HG03045 (cell line): ENCODE measurements around the gene MYT1.

Experiments used
- ATAC-seq: cut with Tn5 transposase; IDR thresholded peaks from one replicate; pipeline ENCODE4 v1.9.1; 2021; ENCODE audit warnings: mild to moderate bottlenecking, moderate library complexity; ENCODE audit not compliant: unreplicated experiment

The MYT1 gene

DNA sequence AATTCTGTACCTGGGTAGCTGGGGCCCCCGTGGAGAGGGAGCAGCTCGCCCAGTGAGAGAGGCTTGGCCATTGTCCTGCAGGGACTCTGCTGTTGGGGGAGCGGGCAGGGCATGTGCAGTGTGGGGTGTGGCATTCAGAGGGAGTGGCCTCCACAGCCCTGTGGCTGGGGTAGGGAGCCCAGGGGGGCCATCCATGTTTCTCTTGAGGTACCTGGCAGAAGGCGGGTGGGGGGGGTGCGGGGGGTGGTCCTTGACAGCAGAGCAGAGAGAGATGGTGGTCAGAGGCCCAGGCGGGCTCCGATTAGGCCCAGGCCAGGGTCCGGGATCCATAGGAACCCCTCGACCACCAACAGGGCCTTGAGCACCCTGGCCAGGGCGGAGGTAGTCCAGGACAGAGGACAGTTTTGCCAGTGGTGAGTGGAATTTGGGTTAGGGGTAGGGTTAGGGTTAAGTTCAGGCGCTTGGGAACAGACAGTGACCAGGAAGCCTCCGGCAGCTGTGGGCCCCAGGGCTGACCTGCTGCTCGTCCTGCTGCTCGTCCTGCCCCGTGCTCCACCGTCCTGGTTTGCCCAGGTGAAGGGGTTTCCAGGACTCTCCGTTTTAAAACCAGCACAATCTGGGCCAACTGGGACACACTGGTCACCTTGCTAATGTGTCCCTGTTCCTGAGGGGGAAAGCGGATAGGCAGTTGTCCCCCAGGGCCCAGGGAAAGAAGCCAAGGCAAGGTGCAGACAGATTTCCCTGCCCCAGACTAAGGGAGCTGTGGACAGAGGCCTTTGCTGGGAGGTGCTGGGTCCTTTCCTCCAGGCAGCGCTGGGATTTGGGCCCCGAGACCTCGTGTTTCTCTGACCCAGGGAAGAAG lies 24.8 kb upstream of the MYT1 start:
- no peak for ATAC-seq

DNA sequence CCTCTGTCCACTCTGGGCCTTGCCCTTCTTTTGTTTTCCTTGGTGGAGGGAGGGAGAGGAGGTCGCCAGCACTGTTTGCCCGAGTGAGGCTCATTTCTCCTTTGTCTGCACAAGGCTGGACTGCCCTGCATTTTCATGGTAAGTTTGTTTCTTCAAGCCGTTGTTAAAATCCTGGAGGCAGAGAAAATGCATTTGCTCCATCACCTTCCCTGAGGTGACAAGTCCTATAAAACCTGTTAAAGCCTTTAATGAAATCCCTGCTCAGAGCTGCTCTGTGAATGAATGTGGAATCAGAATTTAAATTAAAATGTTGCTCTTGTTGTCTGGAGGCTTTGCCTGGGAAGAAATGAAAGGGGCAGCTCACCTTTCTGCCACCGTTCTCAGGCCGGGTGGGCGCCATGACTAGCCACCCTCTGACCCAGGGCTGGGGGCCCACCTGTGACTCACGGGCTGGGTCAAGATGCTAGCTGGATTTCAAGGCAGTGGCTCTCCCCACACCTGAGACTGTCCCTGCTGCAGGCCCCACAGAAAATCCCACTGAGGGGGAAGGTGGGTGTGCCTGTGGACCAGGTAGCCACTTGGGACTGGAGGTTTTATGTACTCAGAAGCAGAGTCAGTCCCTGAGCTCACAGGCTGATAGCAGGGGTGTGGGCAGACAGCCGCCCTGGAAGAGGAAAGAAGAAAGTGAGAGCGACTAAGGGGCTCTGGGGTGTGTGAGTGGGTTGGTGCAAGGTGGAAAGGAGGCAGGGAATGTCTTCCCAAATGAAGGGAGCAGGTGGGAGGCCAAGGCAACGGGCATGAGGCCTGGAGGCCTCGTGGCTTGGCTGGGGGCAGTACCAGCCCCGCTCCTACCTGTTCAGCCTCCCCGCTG lies 24.0 kb upstream of the MYT1 start:
- ATAC-seq, result no peak

DNA sequence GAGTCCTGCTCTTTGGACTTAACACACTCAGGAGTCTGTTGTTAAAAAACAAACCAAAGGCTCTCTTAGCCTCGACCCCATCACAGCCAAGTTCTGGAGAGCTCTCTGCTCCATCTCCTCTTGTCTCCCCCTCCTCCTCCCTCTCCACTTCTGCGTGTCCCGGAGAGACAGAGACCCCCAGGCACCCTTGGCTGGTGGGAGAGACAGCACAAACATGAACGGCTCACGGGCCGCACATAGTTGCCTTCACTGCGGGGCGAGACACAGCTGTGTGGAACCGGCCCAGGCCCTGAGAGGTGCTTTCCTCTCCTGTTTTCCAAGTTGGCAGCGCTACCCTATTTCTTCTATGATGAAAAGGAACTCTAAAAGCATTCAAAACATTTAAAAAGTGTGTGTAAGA lies 23.3 kb upstream of the MYT1 start:
- no peak for ATAC-seq

DNA sequence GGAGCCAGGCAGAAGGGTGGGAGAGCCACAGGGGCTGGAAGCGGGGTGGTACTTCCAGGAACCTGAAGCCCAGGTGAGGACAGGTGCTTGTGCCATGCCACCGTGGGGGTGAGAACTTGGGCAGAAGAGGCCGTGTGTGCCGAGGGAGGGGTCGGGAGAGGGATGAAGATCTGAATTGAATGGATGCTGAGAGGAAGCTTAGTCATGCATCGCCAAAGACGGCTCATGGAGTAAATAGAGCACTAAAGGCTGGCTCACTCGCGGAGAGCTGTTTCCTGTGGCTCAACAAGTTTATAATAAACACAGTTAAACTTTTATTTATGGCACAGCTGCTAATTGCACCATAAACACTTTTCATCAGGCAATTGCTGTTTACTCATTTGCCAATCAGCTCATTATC lies 21.7 kb upstream of the MYT1 start:
- no peak for ATAC-seq

DNA sequence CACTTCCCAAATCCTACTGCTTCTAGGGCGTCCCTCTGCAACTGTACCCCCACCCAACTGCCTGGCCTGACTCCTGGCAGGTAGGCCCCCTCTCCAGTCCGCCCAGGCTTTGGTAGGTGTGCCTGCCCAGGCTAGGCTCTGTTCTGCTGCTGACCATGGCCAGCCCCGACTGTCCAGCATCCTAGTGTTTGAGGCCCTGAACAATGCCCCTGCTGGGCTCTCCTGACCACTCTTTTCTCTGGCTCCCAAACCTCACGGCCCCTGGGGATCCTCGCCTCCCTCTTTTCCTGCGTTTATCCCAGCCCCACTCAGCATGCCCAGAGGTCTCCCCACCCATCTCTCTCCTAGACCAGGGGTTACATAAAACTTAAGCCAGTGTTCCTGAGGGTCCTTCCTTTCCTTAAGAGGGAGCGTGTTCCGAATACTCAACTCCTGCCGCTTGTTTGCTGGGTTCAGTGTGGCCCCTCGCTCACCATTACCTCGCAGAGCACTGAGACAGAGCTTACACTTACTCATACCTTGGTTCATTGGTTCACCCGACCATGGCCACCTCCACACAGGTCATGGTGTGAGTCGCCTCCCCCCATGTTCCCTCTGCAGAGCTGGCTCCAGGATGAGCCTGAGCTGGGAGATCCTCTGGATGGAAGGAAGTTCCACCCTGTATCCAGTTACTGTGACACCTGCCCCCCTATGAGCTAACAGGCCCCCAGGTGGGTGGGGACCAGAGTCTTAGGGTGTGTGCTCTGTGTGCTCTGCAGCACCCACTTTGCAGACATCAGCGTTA lies 21.0 kb upstream of the MYT1 start:
- no peak for ATAC-seq

DNA sequence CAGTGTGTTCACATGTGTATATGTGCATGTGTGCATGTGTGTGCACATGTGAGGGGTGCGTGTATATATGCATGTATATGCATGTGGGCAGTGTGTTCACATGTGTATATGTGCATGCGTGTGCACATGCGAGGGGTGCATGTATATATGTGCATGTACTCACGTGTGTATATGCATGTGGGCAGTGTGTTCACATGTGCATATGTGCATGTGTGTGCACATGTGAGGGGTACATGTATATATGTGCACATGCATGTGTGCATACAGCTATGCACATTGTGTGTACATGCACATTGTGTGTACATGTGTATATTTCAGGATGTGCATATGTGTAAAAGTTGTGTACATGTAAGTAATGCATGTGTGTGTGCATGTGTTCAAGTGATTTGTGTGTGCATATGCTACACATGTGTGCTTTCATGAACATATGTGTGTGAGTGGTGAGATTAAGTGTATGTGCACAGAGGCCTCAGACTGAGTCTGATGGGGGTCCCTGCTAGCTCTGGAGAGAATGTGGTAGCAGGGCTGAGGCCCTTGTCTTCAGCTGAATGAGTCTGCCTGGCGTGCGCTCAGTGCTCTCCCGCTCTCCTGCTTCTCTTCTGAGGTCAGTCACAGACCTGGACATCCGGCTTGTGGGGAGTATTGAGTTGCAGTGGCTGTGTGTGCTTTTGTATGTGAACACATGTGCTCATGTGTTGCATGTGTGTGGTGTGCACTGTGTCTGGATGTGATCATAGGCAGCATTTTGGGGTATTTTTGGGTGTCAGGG lies 19.9 kb upstream of the MYT1 start:
- ATAC-seq, result no peak

DNA sequence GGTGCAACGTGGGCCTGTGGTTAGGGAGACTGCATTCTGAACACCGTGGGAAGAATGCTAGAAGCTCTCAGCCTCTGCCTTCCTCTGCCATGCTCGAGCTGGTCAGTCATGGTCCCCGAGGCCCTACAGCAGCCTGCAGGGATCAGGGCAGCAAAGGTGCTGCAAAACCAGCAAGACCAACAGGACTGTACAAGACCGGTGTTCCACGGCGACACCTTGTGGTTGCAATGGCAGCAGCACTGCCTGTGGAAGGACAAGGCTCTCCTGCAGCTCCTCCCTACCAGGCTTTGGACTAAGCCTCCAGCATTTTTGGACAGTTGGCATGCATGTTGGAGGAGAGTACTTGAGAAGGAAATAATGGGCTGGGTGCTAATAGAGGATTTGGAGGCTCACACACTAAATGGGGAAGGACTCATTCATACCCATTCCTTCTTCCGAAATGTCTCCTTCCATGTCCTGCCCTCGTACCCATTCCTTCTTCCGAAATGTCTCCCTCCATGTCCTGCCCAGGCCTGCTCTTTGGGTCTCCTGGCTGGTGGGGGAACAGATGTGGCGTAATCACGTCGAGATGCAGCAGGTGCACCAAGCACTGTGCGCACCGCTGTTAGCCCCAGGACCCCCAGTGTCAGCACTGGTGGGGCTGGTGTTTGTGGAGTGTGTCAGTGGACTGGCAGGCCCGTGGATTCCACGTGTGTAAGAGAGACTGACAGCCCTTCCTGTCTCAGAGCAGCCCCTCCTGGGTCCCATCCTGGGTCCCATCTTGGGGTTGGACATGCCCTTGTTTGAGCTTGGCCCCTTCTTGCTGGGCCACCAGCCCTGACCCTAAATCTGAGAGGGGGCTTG lies 18.6 kb upstream of the MYT1 start:
- ATAC-seq, result no peak

DNA sequence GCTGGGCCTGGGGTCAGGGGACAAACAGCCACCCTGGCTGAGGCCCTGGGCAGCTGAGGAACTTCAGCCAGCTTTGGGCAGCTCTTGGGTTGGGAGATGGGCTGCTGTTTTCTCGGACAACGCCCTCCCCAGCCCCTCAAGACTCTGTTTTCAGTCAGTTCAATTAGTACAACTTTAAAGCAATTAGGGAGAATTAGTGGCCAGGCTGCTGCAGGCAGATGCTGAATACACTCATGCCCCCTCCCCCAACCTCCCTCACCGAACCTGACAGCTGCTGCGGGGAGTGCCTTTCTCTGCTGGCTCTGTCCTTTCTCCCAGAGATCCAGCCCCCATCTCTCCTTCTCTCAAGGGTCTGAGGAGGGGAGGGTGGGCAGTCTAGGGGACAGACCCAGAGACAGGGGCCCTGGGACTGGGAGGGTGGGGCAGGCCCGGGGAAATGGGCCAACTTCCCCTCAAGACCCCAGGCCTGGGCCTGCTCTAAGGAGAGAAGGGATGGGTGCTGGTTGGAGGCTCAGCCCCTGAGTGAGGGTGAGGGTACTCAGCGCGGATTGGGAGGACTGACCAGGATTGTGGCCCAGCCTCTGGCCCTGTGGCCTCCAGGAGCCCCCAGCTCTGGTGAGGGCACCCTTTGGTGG lies 17.8 kb upstream of the MYT1 start:
- no peak for ATAC-seq

DNA sequence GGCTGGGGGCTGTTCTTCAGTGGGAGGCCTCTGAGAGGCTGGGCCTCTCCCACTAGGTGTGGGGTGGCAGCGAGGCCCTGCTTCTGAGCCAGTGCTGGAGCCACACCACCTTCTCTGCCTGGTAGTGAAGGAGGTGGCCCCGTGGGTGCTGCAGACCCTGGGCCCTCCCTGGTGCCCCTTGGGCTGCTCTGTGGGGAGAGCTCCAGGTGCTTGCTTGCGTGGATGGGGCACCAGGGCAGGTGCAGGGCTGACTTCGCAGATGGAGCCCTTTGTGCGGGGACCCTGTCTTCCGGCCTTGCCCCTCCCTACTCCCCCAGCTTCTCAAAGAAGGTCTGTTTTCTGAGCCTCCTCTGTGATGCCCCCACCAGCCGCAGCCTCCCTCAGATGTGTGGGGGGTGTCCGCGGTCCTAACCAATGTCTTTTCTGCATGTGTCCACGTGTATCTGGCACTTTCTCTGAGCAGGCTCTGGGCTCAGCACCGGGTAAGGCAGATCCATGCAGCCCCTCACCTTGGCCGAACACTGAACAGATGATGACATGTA lies 17.2 kb upstream of the MYT1 start:
- ATAC-seq, result no peak

DNA sequence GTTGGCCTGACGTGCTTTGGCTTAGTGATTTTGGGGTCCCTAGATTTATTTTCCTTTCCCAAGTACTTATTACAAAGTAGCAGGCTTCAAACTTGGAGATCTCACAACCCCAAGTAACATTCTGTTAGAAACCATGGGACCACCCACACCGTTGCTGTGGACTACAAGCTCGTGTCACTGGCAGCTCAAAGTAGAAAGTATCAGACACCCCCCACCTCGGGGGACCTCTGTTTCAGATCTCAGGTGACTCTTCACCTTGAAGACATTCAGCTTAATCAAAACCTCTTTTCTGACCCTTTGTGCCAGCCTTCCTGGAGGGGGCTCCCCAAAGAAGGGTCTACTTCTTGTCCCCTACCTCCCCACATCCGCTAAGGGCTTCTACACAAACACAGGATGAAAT lies 15.7 kb upstream of the MYT1 start:
- no peak for ATAC-seq

DNA sequence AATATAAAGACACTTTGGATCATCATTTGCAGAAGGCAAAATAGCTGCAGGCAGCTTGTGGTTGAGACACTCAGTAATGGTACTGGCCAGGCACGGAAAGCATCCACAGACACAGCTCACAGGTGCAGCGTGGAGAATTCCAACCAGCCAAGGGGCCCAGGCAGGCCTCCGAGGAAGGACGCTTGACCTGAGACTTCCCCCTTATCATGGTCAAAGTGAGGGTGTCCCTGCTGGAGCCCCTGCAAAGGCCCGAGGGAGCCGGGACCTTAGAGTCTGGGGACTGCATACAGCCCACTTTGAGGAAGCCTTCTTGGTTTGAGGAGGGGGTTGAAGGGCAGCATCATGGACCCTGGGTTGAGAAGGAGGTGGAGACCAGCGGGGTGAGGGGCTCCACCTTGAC lies 15.1 kb upstream of the MYT1 start:
- ATAC-seq, result no peak

DNA sequence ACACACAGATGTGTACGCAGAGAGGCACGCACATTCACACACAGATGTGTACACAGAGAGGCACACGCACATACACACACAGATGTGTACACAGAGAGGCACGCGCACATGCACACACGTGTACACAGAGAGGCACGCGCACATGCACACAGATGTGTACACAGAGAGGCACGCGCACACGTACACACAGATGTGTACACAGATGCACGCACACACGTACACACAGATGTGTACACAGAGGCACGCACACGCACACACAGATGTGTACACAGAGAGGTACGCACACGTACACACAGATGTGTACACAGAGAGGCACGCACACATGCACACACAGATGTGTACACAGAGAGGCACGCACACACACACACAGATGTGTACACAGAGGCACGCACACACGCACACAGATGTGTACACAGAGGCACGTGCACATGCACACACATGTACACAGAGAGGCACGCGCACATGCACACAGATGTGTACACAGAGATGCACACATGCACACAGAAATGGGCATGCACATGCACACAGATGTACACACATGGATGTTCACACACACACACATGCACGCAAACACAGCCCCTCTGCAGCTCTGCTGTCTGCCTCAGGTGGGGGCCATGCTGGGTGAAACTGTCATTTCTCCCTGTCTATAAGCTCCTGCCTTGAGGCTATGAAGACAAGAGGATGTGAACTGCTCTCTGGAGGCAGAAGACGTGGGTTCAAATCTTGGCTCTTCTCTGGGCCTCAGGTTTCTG lies 14.3 kb upstream of the MYT1 start:
- no peak for ATAC-seq

DNA sequence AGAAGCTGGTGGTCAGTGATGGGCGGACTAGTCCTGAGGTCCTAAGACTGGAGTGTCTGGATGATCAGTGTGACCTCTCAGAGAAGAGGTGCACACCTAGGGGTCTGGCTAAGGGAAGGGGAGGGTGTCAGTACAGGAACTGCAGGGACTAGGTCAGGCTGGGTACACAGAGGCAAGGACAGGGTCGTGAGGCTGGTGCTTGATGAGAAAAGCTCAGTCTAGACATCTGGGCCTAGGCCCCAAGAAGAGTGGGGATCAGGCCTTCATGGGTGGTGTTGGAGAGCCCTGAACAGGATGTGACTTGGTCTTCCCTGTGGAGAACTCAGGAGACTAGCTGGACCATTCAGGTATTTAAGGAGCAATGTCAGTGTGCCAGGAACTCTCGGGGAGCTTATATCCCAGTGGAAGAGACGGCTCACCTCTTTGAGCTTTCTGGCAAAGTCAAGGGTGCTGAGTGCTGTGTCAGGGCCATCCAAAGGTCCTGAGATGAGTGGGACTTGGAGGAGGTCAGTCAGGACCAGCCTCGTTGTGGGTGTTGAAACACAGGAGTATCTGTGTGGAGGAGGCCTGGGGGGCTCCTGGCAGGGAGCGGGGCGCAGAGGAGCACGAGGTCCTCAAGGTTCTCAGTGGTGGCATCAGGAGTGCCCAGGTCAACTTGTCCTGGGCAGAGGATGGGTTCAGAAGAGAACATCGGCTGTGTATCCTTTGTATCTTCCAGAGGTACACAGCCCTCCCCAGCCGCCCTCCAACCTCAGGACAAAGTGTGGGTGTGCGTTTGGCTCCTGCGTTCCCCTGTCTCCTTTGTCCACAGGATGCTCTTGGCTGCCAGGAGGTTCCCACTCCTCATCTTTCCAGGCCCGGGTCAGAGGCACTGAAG lies 13.3 kb upstream of the MYT1 start:
- ATAC-seq, result no peak

DNA sequence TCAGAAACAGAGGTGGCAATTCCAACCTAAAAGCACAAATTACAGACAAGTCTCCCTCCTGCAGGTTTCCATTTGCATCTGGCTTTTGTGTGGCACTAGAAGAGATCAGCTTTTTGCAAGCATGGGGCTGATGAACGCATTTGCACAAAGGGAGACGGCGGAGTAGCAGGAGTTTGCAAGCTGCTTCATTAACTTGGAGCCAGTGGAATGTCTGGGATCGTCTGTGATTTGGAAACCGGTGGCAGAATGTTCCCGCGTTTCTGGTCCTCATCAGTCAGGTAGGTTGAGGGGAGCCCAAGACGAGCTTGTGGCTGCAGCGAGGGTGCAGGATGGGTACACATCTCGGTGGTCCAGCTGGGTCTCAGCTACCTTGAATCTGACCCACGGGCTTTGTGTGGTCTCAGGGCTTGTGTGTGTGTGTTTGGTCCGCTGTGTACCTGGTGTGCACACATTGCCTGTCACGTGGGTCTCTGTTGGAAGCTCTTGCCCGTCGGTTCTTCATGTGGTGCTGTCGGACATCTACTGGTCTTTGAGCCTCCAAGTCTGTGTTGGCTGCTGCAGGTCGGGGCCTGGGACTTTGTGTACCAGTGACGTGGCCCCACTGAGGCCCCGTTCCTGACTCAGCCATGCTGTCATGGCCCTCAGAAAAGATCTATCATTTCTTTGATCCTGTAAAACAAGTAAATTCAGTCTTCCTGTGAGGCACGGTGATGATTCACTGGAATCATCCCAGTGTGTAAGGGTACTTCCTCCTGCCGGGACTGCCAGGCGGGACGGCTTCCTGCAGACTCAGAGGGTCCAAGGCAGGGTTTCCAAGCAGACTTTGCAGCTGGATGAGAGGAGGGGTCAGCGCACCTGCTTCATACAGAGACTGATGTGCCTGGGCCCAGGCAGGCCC lies 12.4 kb upstream of the MYT1 start:
- ATAC-seq, result no peak

DNA sequence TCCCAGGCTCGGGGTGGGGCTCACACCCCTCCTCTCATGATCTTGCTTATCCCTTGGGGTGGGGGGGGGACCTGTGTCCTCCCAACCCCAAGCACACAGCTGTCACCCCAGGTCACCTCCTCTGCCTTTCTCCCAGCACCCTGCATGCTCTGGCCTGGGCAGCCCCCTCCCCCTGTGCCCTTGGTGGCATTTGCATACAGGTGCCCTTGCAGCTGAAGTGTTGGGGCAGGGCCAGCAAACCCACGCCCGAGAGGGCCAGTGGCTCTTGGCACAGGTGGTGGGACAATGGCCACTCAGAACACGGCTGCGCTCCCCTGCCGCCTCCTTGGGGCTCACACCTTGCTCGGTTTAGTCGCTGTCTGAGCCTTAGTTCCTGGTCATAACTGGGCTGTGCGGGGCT lies 11.3 kb upstream of the MYT1 start:
- no peak for ATAC-seq

DNA sequence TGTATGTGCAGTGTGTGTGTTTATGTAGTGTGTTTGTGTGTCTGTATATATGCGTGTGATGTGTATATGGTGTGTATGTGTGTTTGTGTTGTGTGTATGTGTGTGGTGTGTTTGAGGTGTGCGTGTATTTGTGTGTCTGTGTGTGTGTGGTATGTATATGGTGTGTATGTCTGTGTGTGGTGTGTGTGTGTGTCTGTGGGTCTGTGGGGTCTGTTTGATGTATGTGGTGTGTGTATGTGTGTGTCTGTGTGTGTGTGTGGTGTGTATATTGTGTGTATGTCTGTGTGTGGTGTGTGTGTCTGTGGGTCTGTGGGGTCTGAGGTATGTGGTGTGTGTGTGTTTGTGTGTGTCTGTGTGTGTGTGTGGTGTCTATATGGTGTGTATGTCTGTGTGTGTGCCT lies 10.8 kb upstream of the MYT1 start:
- ATAC-seq, result no peak
